Measurements from ENCODE around the gene RPS10.

RPS10 gene

DNA sequence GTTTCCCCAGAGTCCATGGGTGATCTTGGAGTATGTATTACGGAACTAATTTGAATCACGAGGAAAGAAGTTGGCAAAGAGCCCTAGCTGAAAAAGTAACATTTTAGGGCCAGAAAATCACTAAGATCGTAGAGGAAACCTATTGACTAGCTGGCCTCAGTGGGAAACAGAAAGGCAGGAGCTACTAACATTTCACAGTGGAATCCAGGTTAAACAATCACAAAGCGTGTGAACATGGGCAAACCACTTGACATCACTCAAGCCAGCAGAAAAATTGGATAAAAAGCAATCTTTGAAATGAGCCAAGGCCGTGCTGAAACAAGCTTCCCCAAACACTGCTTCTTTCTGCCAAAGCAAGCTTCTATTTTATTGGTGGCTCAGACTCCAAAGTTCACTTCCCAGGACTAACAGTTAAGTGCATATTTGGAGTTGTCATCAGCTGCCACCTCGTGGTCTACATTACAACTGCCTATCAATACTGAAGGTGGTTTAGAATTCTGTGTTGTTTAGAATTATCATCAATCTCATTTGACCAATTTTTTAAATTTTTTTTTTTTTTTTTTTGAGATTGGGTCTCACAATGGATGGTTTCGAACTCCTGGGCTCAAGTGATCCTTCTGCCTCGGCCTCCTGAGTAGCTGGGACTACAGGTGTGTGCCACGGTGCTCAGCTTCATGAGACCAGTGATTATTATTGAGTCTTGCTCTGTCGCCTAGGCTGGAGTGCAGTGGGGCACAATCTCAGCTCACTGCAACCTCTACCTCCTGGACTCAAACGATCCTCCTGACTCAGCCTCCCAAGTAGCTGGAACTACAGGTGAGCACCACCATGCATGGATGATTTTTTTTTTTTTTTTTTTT lies 10.6 kb downstream of the RPS10 start:
- TF ChIP-seq ZNF8 (CRISPR knock-in tag; IDR thresholded peaks at IDR 0.05) (no peak), SNAI2 (CRISPR knock-in tag; IDR thresholded peaks at IDR 0.05) (no peak), RARB (CRISPR knock-in tag; IDR thresholded peaks at IDR 0.05) (no peak), GLIS3 (CRISPR knock-in tag; IDR thresholded peaks at IDR 0.05) (no peak), ZFP30 (CRISPR knock-in tag; IDR thresholded peaks at IDR 0.05) (no peak), ZNF70 (CRISPR knock-in tag; IDR thresholded peaks at IDR 0.05) (no peak), ARNTL (CRISPR knock-in tag; IDR thresholded peaks at IDR 0.05; ENCODE audit: borderline replicate concordance, low read depth) (no peak), ZFP3 (CRISPR knock-in tag; IDR thresholded peaks at IDR 0.05) (no peak), TOX (CRISPR knock-in tag; IDR thresholded peaks at IDR 0.05; ENCODE audit: borderline replicate concordance) (no peak), ZNF565 (CRISPR knock-in tag; conservative IDR thresholded peaks at IDR 0.05; ENCODE audit: low read depth) (no peak), ISL1 (CRISPR knock-in tag; IDR thresholded peaks at IDR 0.05) (no peak), ZC3H10 (CRISPR knock-in tag; IDR thresholded peaks at IDR 0.05) (no peak), OSR1 (CRISPR knock-in tag; IDR thresholded peaks at IDR 0.05) (no peak)
- TF ChIP-seq, protein P1, sequence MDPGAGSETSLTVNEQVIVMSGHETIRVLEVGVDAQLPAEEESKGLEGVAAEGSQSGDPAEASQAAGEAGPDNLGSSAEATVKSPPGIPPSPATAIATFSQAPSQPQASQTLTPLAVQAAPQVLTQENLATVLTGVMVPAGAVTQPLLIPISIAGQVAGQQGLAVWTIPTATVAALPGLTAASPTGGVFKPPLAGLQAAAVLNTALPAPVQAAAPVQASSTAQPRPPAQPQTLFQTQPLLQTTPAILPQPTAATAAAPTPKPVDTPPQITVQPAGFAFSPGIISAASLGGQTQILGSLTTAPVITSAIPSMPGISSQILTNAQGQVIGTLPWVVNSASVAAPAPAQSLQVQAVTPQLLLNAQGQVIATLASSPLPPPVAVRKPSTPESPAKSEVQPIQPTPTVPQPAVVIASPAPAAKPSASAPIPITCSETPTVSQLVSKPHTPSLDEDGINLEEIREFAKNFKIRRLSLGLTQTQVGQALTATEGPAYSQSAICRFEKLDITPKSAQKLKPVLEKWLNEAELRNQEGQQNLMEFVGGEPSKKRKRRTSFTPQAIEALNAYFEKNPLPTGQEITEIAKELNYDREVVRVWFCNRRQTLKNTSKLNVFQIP (CRISPR knock-in tag; IDR thresholded peaks at IDR 0.05; ENCODE audit: borderline replicate concordance, low read depth) = no peak
- TF ChIP-seq, protein P2, sequence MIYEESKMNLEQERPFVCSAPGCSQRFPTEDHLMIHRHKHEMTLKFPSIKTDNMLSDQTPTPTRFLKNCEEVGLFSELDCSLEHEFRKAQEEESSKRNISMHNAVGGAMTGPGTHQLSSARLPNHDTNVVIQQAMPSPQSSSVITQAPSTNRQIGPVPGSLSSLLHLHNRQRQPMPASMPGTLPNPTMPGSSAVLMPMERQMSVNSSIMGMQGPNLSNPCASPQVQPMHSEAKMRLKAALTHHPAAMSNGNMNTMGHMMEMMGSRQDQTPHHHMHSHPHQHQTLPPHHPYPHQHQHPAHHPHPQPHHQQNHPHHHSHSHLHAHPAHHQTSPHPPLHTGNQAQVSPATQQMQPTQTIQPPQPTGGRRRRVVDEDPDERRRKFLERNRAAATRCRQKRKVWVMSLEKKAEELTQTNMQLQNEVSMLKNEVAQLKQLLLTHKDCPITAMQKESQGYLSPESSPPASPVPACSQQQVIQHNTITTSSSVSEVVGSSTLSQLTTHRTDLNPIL (CRISPR knock-in tag; IDR thresholded peaks at IDR 0.05; ENCODE audit: low read depth) = no peak
- TF ChIP-seq, protein P3, sequence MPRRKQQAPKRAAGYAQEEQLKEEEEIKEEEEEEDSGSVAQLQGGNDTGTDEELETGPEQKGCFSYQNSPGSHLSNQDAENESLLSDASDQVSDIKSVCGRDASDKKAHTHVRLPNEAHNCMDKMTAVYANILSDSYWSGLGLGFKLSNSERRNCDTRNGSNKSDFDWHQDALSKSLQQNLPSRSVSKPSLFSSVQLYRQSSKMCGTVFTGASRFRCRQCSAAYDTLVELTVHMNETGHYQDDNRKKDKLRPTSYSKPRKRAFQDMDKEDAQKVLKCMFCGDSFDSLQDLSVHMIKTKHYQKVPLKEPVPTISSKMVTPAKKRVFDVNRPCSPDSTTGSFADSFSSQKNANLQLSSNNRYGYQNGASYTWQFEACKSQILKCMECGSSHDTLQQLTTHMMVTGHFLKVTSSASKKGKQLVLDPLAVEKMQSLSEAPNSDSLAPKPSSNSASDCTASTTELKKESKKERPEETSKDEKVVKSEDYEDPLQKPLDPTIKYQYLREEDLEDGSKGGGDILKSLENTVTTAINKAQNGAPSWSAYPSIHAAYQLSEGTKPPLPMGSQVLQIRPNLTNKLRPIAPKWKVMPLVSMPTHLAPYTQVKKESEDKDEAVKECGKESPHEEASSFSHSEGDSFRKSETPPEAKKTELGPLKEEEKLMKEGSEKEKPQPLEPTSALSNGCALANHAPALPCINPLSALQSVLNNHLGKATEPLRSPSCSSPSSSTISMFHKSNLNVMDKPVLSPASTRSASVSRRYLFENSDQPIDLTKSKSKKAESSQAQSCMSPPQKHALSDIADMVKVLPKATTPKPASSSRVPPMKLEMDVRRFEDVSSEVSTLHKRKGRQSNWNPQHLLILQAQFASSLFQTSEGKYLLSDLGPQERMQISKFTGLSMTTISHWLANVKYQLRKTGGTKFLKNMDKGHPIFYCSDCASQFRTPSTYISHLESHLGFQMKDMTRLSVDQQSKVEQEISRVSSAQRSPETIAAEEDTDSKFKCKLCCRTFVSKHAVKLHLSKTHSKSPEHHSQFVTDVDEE (CRISPR knock-in tag; IDR thresholded peaks at IDR 0.05) = no peak
- ATAC-seq = peak; percentile 84

DNA sequence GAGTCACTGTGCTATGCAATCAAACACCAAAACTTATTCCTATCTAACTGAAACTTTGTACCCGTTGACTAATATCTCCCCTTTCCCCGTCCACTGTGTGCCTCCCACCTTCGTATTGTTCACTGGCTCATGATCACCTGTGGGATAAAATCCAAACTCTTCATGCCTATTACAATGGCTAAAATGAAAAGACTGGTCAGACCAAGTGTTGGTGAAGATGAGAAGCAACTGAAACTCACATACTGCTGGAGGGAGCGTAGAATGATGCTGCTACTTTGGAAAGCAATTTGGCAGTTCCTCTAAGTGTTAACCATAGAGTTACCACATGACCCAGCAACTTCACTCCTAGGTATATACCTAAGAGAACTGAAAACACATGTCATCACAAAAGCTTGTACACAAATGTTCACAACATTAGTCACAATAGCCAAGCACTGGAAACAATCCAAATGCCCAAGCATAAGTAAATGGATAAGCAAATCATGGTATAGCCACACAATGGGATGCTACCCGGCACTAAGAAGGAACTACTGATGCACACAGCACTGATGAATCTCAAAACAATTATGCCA lies 13.1 kb downstream of the RPS10 start:
- TF ChIP-seq, protein P2 (CRISPR knock-in tag; IDR thresholded peaks at IDR 0.05; ENCODE audit: low read depth) = no peak
- TF ChIP-seq ZFP3 (CRISPR knock-in tag; IDR thresholded peaks at IDR 0.05) (no peak), ESRRG (CRISPR knock-in tag; IDR thresholded peaks at IDR 0.05) (no peak), TCF4 (CRISPR knock-in tag; IDR thresholded peaks at IDR 0.05; ENCODE audit: borderline replicate concordance) (no peak), PPARA (CRISPR knock-in tag; IDR thresholded peaks at IDR 0.05; ENCODE audit: borderline replicate concordance) (no peak), ZNF565 (CRISPR knock-in tag; conservative IDR thresholded peaks at IDR 0.05; ENCODE audit: low read depth) (no peak), TOX (CRISPR knock-in tag; IDR thresholded peaks at IDR 0.05; ENCODE audit: borderline replicate concordance) (no peak), ZNF8 (CRISPR knock-in tag; IDR thresholded peaks at IDR 0.05) (no peak), ISL1 (CRISPR knock-in tag; IDR thresholded peaks at IDR 0.05) (no peak), OSR1 (CRISPR knock-in tag; IDR thresholded peaks at IDR 0.05) (no peak), ZFP30 (CRISPR knock-in tag; IDR thresholded peaks at IDR 0.05) (no peak), CSDC2 (CRISPR knock-in tag; IDR thresholded peaks at IDR 0.05) (no peak), ZC3H10 (CRISPR knock-in tag; IDR thresholded peaks at IDR 0.05) (no peak)
- TF ChIP-seq, protein P1 (CRISPR knock-in tag; IDR thresholded peaks at IDR 0.05; ENCODE audit: borderline replicate concordance, low read depth) = no peak
- TF ChIP-seq, protein P3 (CRISPR knock-in tag; IDR thresholded peaks at IDR 0.05) = no peak

More for the DNA sequence above, 13.1 kb downstream of the RPS10 start:
- ATAC-seq = no peak

Data from SK-N-SH treated with all-trans-retinoic acid at 6 μM for 48 hours (cell line).